Stimulated activated CD4-positive, alpha-beta T cell treated with anti-CD3 and anti-CD28 coated beads, Interleukin-15, amount 100 ng/mL, for 1 hour (primary cell): ENCODE results near the gene IL18BP.

ENCODE experiments used
- DNase-seq, 2 donors: peaks; one replicate each; pipeline ENCODE4 v3.0.0-alpha.2; 2020; ENCODE audit warnings: low read depth in 1 of 2, low spot score in 1 of 2

IL18BP gene

GRCh38 chr11:72041364-72042063 lies 42.8 kb downstream of the IL18BP start:
- DNase-seq, result peak; percentile 13 to 19

- no peak for DNase-seq
These were observed 43.5 kb downstream of the IL18BP start for GRCh38 chr11:72042064-72042745.

GRCh38 chr11:72045849-72046248 lies 47.1 kb downstream of the IL18BP start:
- DNase-seq, result no peak

DNA sequence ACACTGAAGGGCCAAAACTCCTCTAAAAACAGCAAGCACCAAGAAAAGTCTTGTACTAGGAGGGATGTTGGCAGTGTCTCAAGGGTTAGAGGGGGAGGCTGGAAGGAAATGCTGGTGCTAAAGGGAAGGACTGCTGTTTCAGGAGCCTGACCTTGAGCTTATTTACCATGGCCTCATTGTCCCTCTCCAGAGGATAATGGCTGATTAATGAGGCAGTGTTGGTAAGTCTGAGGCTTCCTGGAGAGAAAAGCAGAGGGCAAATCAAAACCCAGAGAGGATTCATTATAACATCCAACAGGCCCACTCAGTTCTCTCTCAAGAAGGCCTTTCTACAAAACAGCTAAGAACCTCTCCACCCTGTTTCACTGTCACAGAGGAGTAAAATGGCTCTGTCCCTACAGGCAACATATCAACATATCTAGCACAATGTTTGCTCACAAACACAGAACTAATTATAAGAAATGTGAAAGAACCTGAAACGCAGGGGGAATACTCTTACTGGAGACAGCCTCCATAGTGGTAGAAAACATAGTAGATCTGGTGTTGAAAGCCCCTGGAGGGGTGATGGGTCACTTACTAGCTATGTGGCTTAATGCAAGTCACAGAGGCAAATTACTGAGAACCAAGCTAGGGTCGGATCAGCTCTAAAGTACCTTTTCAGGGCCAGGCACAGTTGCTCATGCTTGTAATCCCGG lies 50.2 kb downstream of the IL18BP start:
- no peak for DNase-seq
